GM21447 (cell line): ENCODE measurements around the gene MAP2K5.
"Not testable (repeated sequence)": the region's sequence is repeated elsewhere in the genome, so short reads cannot be mapped to it uniquely, and the experiment has no call there.

Experiments used
- ATAC-seq: cut with Tn5 transposase; IDR thresholded peaks from one replicate; pipeline ENCODE4 v1.9.1; 2021; ENCODE audit not compliant: unreplicated experiment

The MAP2K5 gene

GRCh38 chr15:67652586-67652985 is 110.1 kb downstream of the MAP2K5 start:
- ATAC-seq = no peak

- ATAC-seq = no peak
These were observed 117.9 kb downstream of the MAP2K5 start for GRCh38 chr15:67660446-67660845.

- no peak for ATAC-seq
These were observed 118.5 kb downstream of the MAP2K5 start for GRCh38 chr15:67660874-67661606.

GRCh38 chr15:67670647-67671305 is 128.3 kb downstream of the MAP2K5 start:
- ATAC-seq = no peak

GRCh38 chr15:67672834-67673233 is 130.3 kb downstream of the MAP2K5 start:
- ATAC-seq = not testable (repeated sequence)

GRCh38 chr15:67674983-67675382 is 132.5 kb downstream of the MAP2K5 start:
- ATAC-seq = no peak

GRCh38 chr15:67678089-67678488 is 135.6 kb downstream of the MAP2K5 start:
- ATAC-seq = no peak

GRCh38 chr15:67678993-67679392 is 136.5 kb downstream of the MAP2K5 start:
- ATAC-seq = no peak

- ATAC-seq = no peak
These were observed 138.1 kb downstream of the MAP2K5 start for GRCh38 chr15:67680641-67681040.

- no peak for ATAC-seq
These were observed 142.6 kb downstream of the MAP2K5 start for GRCh38 chr15:67685008-67685599.

GRCh38 chr15:67685716-67686115 is 143.2 kb downstream of the MAP2K5 start:
- ATAC-seq = no peak

GRCh38 chr15:67690936-67691335 is 148.4 kb downstream of the MAP2K5 start:
- ATAC-seq = no peak

GRCh38 chr15:67691450-67691849 is 148.9 kb downstream of the MAP2K5 start:
- ATAC-seq = no peak

GRCh38 chr15:67692573-67692972 is 150.1 kb downstream of the MAP2K5 start:
- ATAC-seq = no peak

- ATAC-seq = no peak
These were observed 153.6 kb downstream of the MAP2K5 start for GRCh38 chr15:67696087-67696486.

- no peak for ATAC-seq
These were observed 157.5 kb downstream of the MAP2K5 start for GRCh38 chr15:67700023-67700422.

GRCh38 chr15:67701669-67702068 is 159.2 kb downstream of the MAP2K5 start:
- ATAC-seq = no peak

- no peak for ATAC-seq
These were observed 165.2 kb downstream of the MAP2K5 start for GRCh38 chr15:67707520-67708283.

GRCh38 chr15:67708500-67708899 is 166.0 kb downstream of the MAP2K5 start:
- ATAC-seq = no peak

GRCh38 chr15:67715170-67715569 is 172.7 kb downstream of the MAP2K5 start:
- ATAC-seq = no peak

- ATAC-seq = no peak
These were observed 173.7 kb downstream of the MAP2K5 start for GRCh38 chr15:67716171-67716570.
